ENCODE data around the gene BRICD5.

The BRICD5 gene

DNA sequence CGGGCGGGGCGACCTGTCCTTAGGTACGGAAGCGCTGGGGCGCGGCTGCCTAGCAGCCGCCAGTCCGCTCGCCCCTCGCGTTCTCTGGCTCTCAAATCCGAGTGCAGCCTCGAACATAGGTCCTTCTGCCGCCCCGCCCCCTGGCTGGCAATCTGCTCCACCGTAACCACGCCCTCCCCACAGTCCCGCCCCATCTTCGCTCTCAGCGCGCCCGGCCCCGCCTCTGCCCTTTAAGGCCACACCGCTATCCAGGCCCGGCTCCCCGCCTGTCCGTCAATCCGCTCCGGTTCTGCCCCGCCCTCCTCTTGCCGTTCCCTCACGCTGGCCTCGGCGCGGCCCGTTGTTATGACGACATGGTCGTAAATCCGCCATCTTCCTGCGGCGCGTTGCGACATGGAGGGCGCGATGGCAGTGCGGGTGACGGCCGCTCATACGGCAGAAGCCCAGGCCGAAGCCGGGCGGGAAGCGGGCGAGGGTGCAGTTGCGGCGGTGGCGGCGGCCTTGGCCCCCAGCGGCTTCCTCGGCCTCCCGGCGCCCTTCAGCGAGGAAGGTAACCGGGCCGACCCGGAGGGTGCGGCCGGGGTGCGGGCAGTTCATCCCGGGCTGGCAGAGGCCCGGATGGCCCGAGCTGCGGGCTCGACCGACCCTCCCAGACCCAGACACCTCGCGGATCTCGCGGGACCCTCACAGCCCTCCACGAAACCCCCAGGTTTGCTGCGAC, 12.7 kb upstream of the BRICD5 start, which contains the start of gene E4F1:
E4F1 (plus strand) TSS at position 371 of the 721 bp plus-strand sequence; CDS start at position 394, 23 bp downstream.
- Histone ChIP-seq H3K4me3 (ENCODE audit: low read depth in 1 of 2, low read length in 2 of 2) (peak within 1 kb of the TSS; percentile 58 to 75; a peak in 3 of 4 replicates), H3K9me3 (ENCODE audit: insufficient read depth, low read length, severe bottlenecking) (no peaks in the 10 kb centered on the region), H4K20me1 (ENCODE audit: insufficient read depth, low read length) (peaks cover 23% of the 10 kb centered on the region; the same call in 1 of the 2 replicates), H3K4me1 (ENCODE audit: insufficient read depth, low read length) (peaks cover 24% of the 10 kb centered on the region), H3K4me2 (ENCODE audit: insufficient read depth, low read length) (peak within 1 kb of the TSS; percentile 78), H2AFZ (ENCODE audit: low read depth, low read length) (peak within 1 kb of the TSS; percentile 70), H3K27me3 (ENCODE audit: insufficient read depth, low read length, poor library complexity) (no peaks in the 10 kb centered on the region), H3K27ac (ENCODE audit: low read length) (peak within 1 kb of the TSS; percentile 70), H3K9ac (ENCODE audit: low read depth, low read length) (peak within 1 kb of the TSS; percentile 88), H3K79me2 (ENCODE audit: insufficient read depth, low read length) (peaks cover 48% of the 10 kb centered on the region), H3K36me3 (ENCODE audit: insufficient read depth, low read length) (peaks cover 18% of the 10 kb centered on the region)
- no peak for TF ChIP-seq EZH2 (IDR thresholded peaks at IDR 0.05; ENCODE audit: borderline replicate concordance, low read depth, low read length, severe bottlenecking)
- TF ChIP-seq, protein P1, sequence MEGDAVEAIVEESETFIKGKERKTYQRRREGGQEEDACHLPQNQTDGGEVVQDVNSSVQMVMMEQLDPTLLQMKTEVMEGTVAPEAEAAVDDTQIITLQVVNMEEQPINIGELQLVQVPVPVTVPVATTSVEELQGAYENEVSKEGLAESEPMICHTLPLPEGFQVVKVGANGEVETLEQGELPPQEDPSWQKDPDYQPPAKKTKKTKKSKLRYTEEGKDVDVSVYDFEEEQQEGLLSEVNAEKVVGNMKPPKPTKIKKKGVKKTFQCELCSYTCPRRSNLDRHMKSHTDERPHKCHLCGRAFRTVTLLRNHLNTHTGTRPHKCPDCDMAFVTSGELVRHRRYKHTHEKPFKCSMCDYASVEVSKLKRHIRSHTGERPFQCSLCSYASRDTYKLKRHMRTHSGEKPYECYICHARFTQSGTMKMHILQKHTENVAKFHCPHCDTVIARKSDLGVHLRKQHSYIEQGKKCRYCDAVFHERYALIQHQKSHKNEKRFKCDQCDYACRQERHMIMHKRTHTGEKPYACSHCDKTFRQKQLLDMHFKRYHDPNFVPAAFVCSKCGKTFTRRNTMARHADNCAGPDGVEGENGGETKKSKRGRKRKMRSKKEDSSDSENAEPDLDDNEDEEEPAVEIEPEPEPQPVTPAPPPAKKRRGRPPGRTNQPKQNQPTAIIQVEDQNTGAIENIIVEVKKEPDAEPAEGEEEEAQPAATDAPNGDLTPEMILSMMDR (IDR thresholded peaks at IDR 0.05; ENCODE audit: borderline replicate concordance, extremely low read depth, low read length, poor library complexity, severe bottlenecking), result no peak
- ATAC-seq (ENCODE audit: insufficient read depth, low read depth) (peak; percentile 93), DNase-seq (peak; percentile 100)

DNA sequence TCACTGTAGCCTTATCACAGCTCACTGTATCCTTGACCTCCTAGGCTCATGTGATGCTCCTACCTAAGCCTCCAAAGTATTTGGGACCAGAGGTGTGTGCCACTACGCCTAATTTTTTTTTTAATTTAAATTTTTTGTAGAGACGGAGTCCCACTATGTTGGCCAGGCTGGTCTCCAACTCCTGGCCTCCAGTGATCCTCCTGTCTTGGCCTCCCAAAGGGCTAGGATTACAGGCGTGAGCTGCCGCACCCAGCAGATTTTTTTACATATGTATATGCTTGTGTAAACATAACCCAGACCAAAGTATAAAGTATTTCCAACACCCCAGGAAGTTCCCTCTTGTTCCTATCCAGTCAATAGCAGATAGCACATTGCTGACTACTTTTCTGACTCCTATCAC, 5.7 kb upstream of the BRICD5 start:
- no peaks in the 10 kb centered on the region for H3K9me3 ChIP-seq (ENCODE audit: insufficient read depth, low read length, severe bottlenecking)
- no peak overlapping the region for H3K9ac ChIP-seq (ENCODE audit: low read depth, low read length)
- ATAC-seq (ENCODE audit: insufficient read depth, low read depth), result no peak
- DNase-seq, result no peak
- TF ChIP-seq, protein P1 (IDR thresholded peaks at IDR 0.05; ENCODE audit: borderline replicate concordance, extremely low read depth, low read length, poor library complexity, severe bottlenecking), result no peak
- no peak for TF ChIP-seq EZH2 (IDR thresholded peaks at IDR 0.05; ENCODE audit: borderline replicate concordance, low read depth, low read length, severe bottlenecking)
- peaks cover 36% of the 10 kb centered on the region for H3K4me1 ChIP-seq (ENCODE audit: insufficient read depth, low read length)
- peak overlapping the region; percentile 94 for H3K4me2 ChIP-seq (ENCODE audit: insufficient read depth, low read length)
- no peak overlapping the region for H3K27ac ChIP-seq (ENCODE audit: low read length)
- H3K4me3 ChIP-seq (ENCODE audit: low read depth in 1 of 2, low read length in 2 of 2), result peak overlapping the region in 1 of 2 experiments; percentile 32; a peak in 1 of 4 replicates
- peaks cover 22% of the 10 kb centered on the region for H4K20me1 ChIP-seq (ENCODE audit: insufficient read depth, low read length)
- no peaks in the 10 kb centered on the region for H3K27me3 ChIP-seq (ENCODE audit: insufficient read depth, low read length, poor library complexity)
- no peak overlapping the region for H2AFZ ChIP-seq (ENCODE audit: low read depth, low read length)
- peaks cover 41% of the 10 kb centered on the region for H3K79me2 ChIP-seq (ENCODE audit: insufficient read depth, low read length)
- peaks cover 25% of the 10 kb centered on the region for H3K36me3 ChIP-seq (ENCODE audit: insufficient read depth, low read length)

DNA sequence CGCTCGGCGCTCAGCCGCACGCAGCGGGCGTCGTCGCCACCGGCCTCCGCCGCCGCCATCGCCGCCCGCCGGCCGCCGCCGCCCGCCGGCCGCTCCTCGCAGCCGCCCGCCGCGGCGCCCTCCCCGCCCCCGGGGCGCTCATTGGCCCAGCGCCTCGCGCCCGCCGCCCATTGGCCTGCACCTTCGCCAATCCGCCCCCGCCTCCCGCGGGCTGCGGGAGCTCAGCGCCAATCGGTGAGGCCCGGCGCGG, 4.0 kb upstream of the BRICD5 start, which contains the start of gene PGP:
PGP (minus strand) TSS at position 122 of the 250 bp plus-strand sequence; CDS start at position 59, 63 bp downstream.
- Histone ChIP-seq H3K79me2 (ENCODE audit: insufficient read depth, low read length) (peaks cover 41% of the 10 kb centered on the region), H2AFZ (ENCODE audit: low read depth, low read length) (peak within 1 kb of the TSS; percentile 98)

More for the DNA sequence above, 4.0 kb upstream of the BRICD5 start, which contains the start of gene PGP:
- H3K4me2 ChIP-seq (ENCODE audit: insufficient read depth, low read length), result peak within 1 kb of the TSS; percentile 99
- H3K27me3 ChIP-seq (ENCODE audit: insufficient read depth, low read length, poor library complexity), result no peaks in the 10 kb centered on the region
- H3K4me3 ChIP-seq (ENCODE audit: low read depth in 1 of 2, low read length in 2 of 2), result peak within 1 kb of the TSS; percentile 94 to 100
- TF ChIP-seq, protein P1 (IDR thresholded peaks at IDR 0.05; ENCODE audit: borderline replicate concordance, extremely low read depth, low read length, poor library complexity, severe bottlenecking), result no peak
- peak; percentile 93 for TF ChIP-seq EZH2 (IDR thresholded peaks at IDR 0.05; ENCODE audit: borderline replicate concordance, low read depth, low read length, severe bottlenecking)
- no peak; the same call in 2 of the 3 replicates for ATAC-seq (ENCODE audit: insufficient read depth, low read depth)
- H4K20me1 ChIP-seq (ENCODE audit: insufficient read depth, low read length), result peaks cover 29% of the 10 kb centered on the region
- peaks cover 36% of the 10 kb centered on the region for H3K4me1 ChIP-seq (ENCODE audit: insufficient read depth, low read length)
- H3K27ac ChIP-seq (ENCODE audit: low read length), result peak within 1 kb of the TSS; percentile 93
- DNase-seq, result no peak
- H3K36me3 ChIP-seq (ENCODE audit: insufficient read depth, low read length), result peaks cover 40% of the 10 kb centered on the region
- peak within 1 kb of the TSS; percentile 100 for H3K9ac ChIP-seq (ENCODE audit: low read depth, low read length)
- no peaks in the 10 kb centered on the region for H3K9me3 ChIP-seq (ENCODE audit: insufficient read depth, low read length, severe bottlenecking)
